Activated CD4-positive, alpha-beta T cell treated with anti-CD3 and anti-CD28 coated beads, Interleukin-2, amount 50 U/mL, for 16 hours (primary cell): ENCODE measurements around the gene DRC7.

ENCODE experiments used
- DNase-seq: peaks from one replicate; pipeline ENCODE4 v3.0.0-alpha.2; 2020

The DRC7 gene

DNA sequence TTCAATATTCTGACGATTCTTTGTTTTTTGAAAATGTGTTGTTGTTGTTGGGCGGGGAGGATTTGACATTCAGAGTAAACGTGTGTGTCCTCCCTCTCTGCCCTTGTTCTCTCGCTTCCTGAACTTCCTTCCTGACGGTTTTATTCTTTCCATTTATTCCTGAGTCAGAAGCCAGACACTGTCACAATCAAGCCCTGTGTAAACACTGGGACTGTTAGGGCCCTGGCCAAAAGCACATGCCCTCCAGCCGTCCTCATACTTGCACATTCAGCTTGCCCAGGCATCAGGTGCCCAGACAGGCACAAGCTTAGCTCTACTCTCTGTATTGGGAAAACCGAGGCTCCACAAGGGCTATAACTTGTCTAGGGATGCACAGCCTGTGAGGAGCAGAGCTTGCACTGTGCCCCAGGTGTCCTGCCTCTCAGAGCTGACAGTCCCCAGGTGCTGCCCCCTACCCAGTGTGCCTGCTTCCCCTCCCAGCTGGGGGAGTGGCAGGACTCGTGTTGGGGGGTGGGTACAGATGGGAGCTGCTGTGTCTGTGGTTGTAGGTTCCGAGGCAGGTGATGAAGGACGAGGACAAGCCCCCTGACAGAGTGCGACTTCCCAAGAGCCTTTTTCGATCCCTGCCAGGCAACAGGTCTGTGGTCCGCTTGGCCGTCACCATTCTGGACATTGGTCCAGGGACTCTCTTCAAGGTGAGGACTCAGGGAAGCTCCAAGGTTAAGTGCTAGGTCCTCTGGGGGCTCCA is 16.8 kb upstream of the DRC7 start:
- no peak for DNase-seq

DNA sequence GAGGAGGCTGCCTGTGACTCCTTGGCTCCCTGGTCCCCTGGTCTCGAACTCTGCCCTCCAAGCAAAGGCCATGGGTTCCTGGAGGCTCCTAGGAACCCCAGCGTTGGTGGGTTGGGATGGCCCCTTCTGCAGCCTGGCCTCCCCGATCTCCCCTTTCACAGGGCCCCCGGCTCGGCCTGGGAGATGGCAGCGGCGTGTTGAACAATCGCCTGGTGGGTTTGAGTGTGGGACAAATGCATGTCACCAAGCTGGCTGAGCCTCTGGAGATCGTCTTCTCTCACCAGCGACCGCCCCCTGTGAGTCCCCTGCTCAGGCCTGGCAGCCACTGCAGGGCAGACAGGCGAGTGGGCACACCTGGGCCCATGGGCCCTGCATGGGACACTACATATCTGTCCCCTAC is 15.6 kb upstream of the DRC7 start:
- no peak for DNase-seq

DNA sequence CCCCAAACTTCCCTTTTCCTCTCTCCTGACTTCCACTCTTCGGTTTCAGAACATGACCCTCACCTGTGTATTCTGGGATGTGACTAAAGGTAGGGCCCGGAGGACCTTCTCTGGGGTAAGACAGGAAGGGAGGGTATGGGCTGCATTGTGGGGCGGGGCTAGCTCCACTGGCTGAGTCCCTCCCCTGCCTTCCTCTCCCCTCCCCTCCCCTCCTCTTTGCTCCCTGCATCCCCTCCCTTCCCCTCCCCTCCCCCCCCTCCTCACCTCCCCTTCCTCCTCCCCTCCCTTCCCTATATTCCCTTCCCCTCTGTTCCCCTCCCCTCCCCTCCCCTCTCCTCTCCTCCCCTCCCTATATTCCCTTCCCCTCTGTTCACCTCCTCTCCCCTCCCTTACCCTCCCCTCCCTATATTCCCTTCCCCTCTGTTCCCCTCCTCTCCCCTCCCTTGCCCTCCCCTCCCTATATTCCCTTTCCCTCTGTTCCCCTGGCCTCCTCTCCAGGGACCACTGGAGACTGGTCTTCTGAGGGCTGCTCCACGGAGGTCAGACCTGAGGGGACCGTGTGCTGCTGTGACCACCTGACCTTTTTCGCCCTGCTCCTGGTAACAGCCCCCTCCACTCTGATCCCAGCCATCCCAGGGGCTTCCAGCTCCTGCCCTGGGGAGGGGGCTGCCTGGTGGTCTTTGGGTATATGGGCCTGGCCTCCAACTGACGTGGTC is 14.7 kb upstream of the DRC7 start:
- no peak for DNase-seq

DNA sequence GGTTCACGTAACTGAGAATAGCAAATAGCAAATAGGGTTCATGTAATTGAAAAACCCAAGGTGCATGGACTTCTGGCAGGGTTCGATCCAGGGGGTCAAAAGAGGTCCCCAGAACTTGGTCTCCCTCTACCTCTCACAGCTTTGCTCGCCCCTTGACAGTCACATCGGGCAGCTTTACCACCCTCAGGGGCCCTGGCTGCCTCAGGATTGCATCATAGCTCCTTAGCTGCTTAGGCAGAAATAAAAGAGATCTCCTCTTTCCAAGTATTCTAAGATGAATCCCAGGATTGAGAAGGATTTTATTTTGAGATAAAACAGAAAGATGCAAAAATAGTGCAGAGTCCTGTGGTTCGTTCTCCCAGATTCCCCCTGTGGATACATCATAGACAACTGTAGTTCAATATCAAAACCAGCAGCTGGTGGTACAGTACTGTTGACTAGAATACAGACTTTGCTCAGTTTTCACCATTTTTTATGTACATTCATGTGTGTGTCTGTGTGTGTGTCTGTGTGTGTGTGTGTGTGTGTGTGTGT is 13.7 kb upstream of the DRC7 start:
- no peak for DNase-seq

DNA sequence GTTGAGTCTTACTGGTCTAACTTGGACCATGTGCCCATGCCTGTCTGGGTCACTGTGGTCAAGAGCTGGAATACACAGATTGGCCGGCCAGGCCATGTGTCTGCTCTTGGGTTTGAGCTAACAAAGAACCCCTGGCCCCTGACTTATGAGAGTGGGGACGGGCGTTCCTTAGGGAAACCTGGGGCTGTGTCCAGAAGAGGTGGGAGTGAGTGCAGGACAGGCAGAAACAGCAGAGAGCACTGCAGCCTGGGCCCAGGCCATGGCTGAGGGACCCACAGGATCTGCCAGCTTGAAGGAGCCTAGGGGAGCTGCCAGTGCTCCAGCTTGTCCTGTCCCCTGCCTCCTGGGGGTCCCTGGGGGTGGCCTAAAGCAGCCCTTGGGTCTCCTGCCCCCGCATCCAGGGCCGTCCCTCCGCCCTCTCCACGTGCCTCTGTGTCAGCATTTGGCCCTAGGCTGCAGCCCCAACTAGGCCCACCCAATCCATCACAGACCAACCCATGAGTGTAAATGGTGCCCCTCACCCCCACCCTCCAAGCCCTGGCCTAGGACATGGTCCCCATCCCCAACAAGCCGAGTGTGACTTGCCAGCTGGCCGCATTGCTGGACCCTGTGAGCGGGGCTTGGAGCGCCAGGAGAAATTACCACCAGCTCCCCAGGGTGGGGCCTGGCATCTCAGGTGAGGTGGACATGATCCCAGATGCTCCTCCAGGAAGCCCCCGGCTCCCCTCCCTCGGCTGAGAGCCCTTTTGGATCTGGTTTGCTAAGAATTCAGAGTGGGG is 12.5 kb upstream of the DRC7 start:
- no peak for DNase-seq

DNA sequence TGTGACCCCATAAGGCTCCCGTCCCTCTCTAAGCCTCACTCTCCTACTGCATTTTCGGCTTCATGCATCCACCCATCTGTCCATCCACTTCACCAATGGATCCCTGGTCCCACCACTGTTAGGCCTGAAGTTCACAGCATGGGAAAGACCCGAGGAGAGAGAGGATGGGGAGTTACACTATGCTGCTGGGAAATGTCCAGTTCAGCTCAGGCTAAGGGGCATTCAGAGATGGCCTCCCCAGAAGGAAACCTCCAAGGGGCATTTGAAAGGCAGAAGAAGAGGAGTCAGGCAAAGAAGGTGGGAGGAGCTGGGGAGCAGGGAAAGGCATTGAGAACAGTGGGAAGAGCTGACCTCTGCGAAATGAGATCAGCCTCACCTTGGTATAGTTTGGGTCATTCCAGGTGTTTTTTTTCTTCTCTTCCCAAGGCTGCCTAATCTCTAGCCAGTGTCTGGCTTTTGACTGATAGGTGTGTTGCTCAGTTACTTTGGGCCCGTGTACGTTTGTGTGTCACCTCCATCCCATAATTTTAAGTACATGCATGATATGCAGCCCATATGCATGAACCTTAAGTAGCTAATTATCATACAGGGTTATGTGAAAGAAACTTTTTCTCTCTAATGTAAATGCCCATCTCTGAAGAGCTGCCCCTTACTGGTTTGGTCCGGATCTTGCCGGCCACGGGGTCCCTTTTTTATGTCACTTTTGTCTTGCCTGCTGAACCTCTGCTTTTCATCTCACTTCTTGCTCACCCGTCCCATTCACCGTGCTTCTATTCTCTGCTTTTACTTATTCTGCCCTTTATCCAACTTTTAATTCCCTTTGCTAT is 11.6 kb upstream of the DRC7 start:
- no peak for DNase-seq

DNA sequence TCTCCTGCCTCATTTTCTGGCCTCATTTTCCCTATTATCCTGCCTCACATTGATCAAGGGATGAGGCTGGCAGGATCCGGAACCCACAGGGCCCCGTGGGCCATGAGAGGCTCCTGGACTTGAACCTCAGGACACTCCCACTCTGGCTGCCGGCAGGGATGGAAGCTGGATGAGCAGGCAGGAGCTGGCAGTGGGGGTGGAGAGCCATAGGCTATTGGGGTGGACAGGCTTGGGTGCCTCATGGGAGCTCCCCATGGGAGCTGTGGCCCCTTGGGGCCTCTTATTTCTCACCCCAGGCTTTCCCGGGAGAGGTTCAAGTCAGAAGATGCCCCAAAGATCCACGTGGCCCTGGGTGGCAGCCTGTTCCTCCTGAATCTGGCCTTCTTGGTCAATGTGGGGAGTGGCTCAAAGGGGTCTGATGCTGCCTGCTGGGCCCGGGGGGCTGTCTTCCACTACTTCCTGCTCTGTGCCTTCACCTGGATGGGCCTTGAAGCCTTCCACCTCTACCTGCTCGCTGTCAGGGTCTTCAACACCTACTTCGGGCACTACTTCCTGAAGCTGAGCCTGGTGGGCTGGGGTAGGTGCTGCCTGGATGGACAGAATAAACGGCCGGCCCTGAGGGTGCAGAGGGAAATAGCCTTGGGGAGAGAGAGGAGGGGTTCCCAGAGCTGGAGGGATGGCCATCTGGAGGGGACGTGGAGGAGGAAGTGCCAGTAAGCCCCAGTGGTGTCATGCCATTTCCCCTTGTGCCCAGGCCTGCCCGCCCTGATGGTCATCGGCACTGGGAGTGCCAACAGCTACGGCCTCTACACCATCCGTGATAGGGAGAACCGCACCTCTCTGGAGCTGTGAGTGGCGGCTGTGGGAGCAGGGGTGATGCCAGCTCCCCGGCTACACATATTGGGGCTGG is 10.7 kb upstream of the DRC7 start:
- DNase-seq, result no peak

DNA sequence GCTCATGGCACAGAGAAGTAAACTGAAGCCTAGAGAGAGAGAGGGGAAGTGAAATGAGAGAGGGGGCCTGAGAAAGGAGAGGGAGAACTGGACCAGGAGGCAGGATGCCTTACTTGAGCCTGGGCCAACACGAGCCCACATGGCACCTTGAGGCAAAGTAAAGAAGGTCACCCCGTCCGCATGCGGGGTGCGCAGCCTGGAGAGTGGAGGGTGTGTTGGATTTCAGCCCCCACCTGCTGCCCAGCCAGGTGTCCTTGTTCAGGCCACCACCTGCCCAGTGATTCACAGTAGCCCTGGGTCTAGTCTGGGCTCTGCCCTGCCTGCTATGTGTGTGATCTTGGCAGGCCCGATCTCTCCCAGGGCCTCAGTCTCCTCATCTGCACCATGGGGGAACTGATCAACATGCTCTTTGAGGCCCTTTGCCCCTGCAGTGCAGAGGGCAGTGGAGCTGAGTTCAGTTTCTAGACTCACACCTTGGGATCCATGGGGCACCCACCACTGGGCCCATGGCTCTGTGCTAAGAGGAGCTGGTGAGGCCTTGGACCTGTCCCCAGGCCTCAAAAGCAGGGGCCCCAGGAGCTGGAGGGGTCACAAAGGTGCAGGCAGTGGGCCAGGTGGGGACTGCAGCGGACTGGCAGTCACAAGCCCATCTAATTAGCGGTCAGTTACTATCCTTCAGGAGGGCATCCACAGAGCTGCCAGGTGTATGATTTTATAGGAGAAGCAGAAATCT is 9.8 kb upstream of the DRC7 start:
- DNase-seq, result no peak

DNA sequence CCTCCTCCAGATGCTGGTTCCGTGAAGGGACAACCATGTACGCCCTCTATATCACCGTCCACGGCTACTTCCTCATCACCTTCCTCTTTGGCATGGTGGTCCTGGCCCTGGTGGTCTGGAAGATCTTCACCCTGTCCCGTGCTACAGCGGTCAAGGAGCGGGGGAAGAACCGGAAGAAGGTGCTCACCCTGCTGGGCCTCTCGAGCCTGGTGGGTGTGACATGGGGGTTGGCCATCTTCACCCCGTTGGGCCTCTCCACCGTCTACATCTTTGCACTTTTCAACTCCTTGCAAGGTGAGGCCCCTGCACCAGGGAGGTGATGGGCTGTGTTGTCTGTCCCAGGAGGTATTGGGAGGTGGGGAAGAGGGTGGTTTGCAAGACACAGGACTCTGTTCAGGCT is 9.0 kb upstream of the DRC7 start:
- DNase-seq, result no peak

DNA sequence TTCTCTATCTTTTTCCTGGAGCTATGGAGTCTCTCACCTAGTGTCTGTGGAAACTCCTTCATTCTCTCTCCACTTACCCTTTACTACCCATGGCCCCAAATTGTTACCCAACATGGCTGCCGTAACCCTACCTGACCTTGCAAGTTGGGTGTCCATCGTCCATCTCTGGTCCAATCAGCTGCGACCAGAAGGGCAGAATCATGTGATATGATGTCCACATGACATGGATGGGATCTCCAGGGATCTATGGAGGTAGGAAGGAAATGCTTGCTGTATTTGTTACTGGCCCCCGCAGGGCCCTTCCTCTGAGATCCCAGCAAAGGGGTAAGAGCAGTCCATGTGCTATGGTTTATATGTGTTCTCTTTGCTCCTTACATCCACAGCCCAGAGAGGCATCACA is 8.0 kb upstream of the DRC7 start:
- no peak for DNase-seq

DNA sequence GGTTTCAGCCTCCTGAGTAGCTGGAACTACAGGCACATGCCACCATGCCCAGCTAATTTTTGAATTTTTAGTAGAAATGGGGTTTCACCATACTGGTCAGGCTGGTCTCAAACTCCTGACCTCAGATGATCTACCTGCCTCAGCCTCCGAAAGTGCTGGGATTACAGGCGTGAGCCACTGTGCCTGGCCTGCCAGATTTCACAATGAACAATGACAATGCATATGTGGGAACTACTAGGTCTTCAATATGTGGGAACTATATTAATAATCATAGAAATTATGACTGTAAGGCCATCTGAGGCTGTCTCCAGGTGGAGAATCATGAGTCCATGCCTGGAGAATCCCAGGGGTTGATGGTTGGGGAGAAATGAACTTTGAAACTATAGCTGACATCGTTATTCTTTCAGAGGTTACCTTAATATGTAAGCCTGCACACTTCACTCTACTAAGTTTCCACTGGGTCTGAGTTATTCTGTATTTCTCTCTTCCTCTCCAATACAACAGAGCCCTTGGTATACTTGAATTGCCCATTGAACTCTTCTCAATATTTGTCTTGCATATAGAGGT is 7.2 kb upstream of the DRC7 start:
- DNase-seq, result no peak

DNA sequence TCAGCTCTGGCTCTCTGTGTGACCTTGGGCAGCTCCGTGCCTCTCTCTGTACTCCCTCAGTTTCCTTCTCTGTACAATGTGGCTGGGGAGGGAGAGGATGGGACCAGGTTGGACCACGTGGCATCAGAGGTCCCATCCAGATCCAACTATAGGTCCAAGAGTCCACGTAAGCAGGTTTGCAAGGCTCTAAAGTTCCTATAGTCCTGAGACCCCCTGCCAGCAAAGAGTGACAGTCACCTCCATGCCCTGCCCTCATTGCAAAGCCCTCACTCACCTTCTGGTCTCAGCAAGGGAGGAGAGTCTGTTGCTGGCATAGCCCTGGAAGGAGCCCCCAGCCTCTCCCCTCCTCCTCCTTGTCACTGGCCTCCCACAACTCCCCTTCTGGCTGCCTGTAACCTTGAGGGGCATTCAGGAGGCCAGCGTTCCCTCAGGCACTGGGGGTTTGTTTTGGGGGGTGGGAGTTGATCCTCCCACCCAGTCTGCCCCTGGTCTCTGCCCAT is 6.1 kb upstream of the DRC7 start:
- no peak for DNase-seq

DNA sequence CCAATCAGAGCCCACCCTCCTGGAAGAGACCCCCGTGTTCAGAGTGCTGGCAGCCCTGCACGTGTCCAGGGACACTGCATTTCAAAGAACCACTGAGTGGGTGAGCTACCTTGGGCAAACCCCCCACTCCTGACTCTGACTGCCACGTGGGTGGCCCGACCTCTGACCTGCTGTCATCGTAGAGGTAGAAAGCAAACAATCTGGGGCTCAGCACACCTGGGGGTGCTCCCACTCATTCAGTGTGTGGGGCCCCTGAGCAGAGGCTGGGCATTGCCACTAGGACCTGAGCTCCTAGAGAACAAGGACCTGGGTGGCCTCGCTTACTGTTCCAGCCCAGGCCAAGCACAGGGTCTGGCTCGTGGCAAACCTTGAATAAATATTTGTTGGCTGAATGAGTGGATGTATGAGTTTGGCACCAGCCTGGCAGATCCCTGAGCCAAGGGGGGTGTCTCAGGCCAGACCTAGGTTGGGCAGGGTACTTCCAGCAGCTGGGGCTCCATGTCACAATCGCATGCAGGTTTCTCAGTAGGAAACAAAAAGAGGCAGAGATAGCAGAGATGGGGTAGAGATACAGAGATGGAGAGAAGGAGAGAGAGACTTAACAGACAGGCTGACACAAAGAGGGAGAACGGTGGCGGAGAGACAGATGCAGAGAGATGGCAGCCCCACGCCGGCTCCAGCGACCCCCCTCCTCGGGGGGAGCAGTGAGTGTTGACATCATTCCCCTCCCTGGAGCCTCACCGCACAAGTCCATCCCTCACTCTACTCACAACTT is 5.4 kb upstream of the DRC7 start:
- no peak for DNase-seq

DNA sequence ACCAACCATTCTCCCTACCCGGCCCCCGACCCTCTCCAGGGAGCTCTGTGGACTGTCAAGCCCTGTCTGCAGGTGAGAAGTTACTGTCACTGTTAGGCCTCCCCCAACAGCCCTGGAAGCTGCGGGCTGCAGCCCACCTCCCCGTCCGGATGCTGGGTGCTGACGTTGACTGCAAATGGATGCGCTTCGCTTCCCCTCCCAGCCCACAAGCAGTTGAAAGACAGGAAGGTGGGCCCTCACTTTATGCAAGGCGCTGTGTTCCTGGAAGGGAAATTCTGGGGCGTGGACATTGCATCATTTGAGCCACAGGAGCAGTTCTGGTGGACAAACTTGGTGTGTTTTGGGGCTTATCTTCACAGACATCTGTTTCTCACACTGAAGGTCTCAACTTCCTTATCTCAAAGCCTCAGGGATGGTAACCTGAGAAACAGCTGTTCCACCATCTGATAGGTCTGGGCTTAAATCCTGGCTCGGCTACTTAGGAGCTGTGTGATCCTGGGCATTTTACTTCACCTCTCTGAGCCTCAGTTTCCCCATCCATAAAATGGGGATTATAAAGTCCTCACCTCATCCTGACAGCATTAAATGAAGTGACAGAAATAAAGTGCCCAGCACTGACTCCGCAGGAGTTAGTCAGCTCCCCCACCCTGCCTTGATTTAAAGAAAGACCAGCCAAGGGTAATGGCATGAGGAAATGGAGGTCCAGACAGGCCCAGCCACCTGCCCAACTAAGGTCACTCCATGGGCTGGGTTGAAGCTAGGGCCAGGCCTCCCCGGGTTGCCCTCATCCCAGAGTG is 4.6 kb upstream of the DRC7 start:
- DNase-seq, result peak; percentile 59

DNA sequence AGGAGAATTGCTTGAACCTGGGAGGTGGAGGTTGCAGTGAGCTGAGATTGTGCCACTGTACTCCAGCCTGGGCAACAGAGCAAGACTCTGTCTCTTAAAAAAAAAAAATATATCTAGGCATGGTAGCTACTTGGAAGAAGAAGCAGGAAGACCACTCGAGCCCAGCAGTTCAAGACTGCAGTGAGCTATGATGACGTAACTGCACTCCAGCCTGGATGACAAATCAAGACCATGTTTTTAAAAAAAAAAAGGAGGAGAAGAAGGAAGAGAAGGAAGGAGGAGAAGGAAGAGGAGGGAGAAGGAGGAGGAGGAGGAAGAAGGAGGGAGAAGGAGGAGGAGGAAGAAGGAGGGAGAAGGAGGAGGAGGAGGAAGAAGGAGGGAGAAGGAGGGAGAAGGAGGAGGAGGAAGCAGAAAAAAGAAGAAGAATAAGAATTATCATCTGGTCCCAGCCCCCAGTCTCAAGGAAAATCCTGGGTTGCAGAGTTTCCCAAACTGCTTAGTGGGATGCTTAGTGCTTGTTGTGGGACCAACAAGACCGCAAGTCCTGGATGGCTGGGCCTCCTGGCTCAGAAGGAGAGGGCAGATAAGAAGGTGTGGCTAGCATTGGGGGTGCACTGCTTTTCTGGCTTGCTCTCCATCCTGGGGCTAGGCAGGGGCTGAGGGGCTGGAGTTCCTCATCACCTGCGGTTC is 3.7 kb upstream of the DRC7 start:
- no peak for DNase-seq

DNA sequence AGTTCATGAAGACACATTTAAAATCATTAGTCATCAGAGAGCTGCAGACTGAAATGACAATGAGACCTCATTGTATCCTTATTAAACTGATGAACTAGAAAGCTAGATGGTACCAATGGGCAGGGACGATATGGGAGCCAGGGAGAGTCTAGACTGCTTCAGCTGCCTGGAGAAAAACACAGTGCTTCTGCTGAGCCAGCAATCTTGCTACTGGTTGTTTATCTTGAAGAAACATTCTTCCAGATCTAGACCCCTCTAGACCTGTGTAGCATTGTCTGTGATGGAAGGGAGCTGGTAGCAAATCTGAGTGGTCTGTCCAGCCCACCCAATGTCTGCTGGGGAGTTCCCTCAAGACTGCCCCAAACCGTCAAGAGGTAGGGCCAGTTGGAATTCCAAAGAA is 2.0 kb upstream of the DRC7 start:
- DNase-seq, result no peak

DNA sequence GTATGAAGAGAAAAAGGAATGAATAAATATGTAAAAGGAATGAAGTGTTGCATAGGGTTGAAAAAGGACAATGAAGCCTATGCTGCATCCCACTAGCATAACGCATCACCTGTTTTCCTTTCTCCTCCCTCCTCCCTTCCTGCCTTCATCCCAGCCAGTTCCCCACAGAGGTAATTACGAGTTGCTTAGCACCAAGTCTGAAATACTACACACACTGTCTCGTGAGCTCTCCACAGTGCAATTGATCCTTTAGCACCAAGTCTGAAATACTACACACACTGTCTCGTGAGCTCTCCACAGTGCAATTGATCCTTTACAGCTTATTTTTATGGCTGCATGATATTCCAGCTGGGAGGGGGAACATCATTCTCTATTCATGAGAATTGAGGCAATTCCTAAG is 1.1 kb upstream of the DRC7 start:
- no peak for DNase-seq

DNA sequence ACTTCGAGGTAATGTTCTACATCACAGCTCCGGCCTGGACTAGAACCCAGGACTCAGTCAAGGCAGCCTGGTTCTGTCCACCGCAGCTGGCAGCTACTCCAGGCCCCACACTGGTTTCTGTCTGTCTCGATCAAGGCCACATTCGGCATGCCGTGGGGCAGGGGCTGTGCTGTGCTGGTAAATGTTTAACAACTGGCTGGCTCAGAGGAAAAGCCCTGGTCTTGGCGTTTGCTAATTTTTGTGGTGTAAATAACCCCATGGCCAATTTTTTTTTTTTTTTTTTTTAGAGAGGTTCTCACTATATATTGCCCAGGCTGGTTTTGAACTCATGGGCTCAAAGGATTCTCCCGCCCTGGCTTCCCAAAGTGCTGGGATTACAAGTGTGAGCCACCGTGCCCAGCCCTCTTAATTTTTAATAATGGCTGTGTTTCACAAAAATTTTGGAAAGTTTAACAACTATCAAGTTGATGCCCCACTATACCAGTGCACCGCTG is 328 bp upstream of the DRC7 start:
- DNase-seq, result no peak
